Endothelial cell of umbilical vein (primary cell): ENCODE measurements around the gene HSD17B2. TPM values are rescaled to one million over a fixed set of nuclear protein-coding genes. Genes with fewer than 3 reads are reported as not detected.

ENCODE experiments used
- BruUV-seq: library from RNA; stranded (reverse); fragments of 400-500 nt; replicated peaks from 2 replicates; lab custom pipeline; 2021; lab: Mats Ljungman, UMichigan
- CTCF ChIA-PET: fragments of 300-600, 350-600 bp; sonication (Branson Sonifier 250); formaldehyde crosslinking; loops from one replicate; lab custom pipeline; 2021; ENCODE audit warnings: antibody characterized with exemption, inconsistent platforms; lab: Charles Lee
- POLR2A ChIA-PET: fragments of 300-600, 350-600 bp; sonication (Branson Sonifier 250); formaldehyde crosslinking; loops from one replicate; lab custom pipeline; 2021; ENCODE audit warnings: antibody characterized with exemption, inconsistent platforms; lab: Charles Lee
- DNase-seq: peaks from one replicate; pipeline ENCODE4 v3.0.0-alpha.2; 2011; ENCODE audit warnings: low read depth, low spot score
- FAIRE-seq: peaks from 2 replicates; lab custom pipeline; 2011; peaks lifted over from hg19 to GRCh38; lab: Jason Lieb, UNC
- H2AFZ ChIP-seq: 2 replicates; pipeline ENCODE4 v1.6.0; 2012; ENCODE audit warnings: low read depth, low read length, control low read depth, inconsistent platforms
- H3K27ac ChIP-seq: 2 replicates; pipeline ENCODE4 v1.5.1; 2011; ENCODE audit warnings: low read depth, mild to moderate bottlenecking, control low read depth, low read length, moderate library complexity; ENCODE audit not compliant: insufficient read depth
- H3K27me3 ChIP-seq, 2 experiments: 2 replicates each; pipeline versions ENCODE4 v1.6.0 to v1.6.1; 2011; ENCODE audit warnings: low read length in 2 of 2, mixed read lengths in 1 of 2; ENCODE audit not compliant: control insufficient read depth in 2 of 2, insufficient read depth in 2 of 2
- H3K36me3 ChIP-seq, 2 experiments: 2 replicates in 1 of 2; 3 replicates in 1 of 2; pipeline ENCODE4 v1.5.1; 2011; ENCODE audit warnings: low read length in 2 of 2, mild to moderate bottlenecking in 1 of 2, moderate library complexity in 1 of 2; ENCODE audit not compliant: control insufficient read depth in 2 of 2, insufficient read depth in 2 of 2; ENCODE audit errors: extremely low read depth in 1 of 2
- H3K4me1 ChIP-seq: 3 replicates; pipeline ENCODE4 v1.5.1; 2011; ENCODE audit warnings: mild to moderate bottlenecking, low read length; ENCODE audit not compliant: control insufficient read depth, insufficient read depth; ENCODE audit errors: extremely low read depth
- H3K4me2 ChIP-seq: 2 replicates; pipeline ENCODE4 v1.6.1; 2011; ENCODE audit warnings: low read length, control low read depth, mixed read lengths; ENCODE audit not compliant: insufficient read depth
- H3K4me3 ChIP-seq, 3 experiments: fragments of 200-600 bp in 1 of 3; sonication (generic), shearing (Covaris generic) in 1 of 3; replicated peaks in 1 of 3; 2 replicates each; pipeline ENCODE4 v1.5.1; 2011 to 2016; ENCODE audit warnings: control low read depth in 3 of 3, low read length in 3 of 3, mild to moderate bottlenecking in 2 of 3, inconsistent platforms in 1 of 3, low read depth in 1 of 3, moderate library complexity in 1 of 3; ENCODE audit not compliant: insufficient read depth in 1 of 3
- H3K79me2 ChIP-seq: 2 replicates; pipeline ENCODE4 v1.6.0; 2012; ENCODE audit warnings: low read length, inconsistent platforms; ENCODE audit not compliant: control insufficient read depth, insufficient read depth
- H3K9ac ChIP-seq: replicated peaks from 2 replicates; pipeline ENCODE3; 2011; ENCODE audit warnings: low read length, control low read depth; ENCODE audit not compliant: insufficient read depth; ENCODE audit errors: extremely low read depth
- H3K9me1 ChIP-seq: replicated peaks from 3 replicates; pipeline ENCODE4 v1.6.0; 2011; ENCODE audit warnings: mild to moderate bottlenecking, low read length; ENCODE audit not compliant: control insufficient read depth, insufficient read depth; ENCODE audit errors: extremely low read depth
- H3K9me3 ChIP-seq: replicated peaks from 2 replicates; pipeline ENCODE4 v1.5.1; 2012; ENCODE audit warnings: low read length, inconsistent platforms; ENCODE audit not compliant: control insufficient read depth, insufficient read depth
- H4K20me1 ChIP-seq: replicated peaks from 2 replicates; pipeline ENCODE3; 2011; ENCODE audit warnings: mild to moderate bottlenecking, low read length; ENCODE audit not compliant: control insufficient read depth, insufficient read depth; ENCODE audit errors: extremely low read depth
- CTCF ChIP-seq, 2 donors: IDR thresholded peaks; 1 replicate in 1 of 2; 2 replicates in 1 of 2; pipeline ENCODE4 v1.5.1; 2011; ENCODE audit warnings: low read length in 2 of 2, mild to moderate bottlenecking in 2 of 2, moderate library complexity in 2 of 2, control low read depth in 1 of 2, inconsistent platforms in 1 of 2, low read depth in 1 of 2; ENCODE audit not compliant: insufficient read depth in 1 of 2; ENCODE audit errors: extremely low read depth in 1 of 2
- EZH2 ChIP-seq: IDR thresholded peaks from 2 replicates; pipeline ENCODE4 v1.6.1; 2012; ENCODE audit warnings: borderline replicate concordance, low read depth, mild to moderate bottlenecking, moderate library complexity, low read length, inconsistent platforms; ENCODE audit not compliant: severe bottlenecking
- FOS ChIP-seq: IDR thresholded peaks from 2 replicates; pipeline ENCODE4 v1.6.1; 2011; ENCODE audit warnings: mild to moderate bottlenecking, low read length, moderate library complexity, borderline replicate concordance; ENCODE audit not compliant: insufficient read depth
- GATA2 ChIP-seq: IDR thresholded peaks from 2 replicates; pipeline ENCODE4 v1.7.0; 2011; ENCODE audit warnings: low read depth, mild to moderate bottlenecking, moderate library complexity, mixed read lengths, low read length; ENCODE audit not compliant: insufficient read length, insufficient read depth
- JUN ChIP-seq: IDR thresholded peaks from 2 replicates; pipeline ENCODE4 v1.6.1; 2011; ENCODE audit warnings: borderline replicate concordance, low read depth; ENCODE audit not compliant: insufficient read length, insufficient read depth
- MAX ChIP-seq: IDR thresholded peaks from 2 replicates; pipeline ENCODE4 v1.6.1; 2011; ENCODE audit not compliant: insufficient read depth, insufficient read length
- MYC ChIP-seq: IDR thresholded peaks from one replicate; pipeline ENCODE4 v1.6.1; 2011; ENCODE audit warnings: mild to moderate bottlenecking, low read depth, low read length
- POLR2A ChIP-seq: IDR thresholded peaks from 2 replicates; pipeline ENCODE4 v1.6.1; 2012; ENCODE audit warnings: low read depth, mild to moderate bottlenecking, control low read depth, low read length
- POLR2AphosphoS5 ChIP-seq: IDR thresholded peaks from 2 replicates; pipeline ENCODE4 v1.6.1; 2012; ENCODE audit warnings: low read depth, mild to moderate bottlenecking, control low read depth, low read length, moderate library complexity; ENCODE audit not compliant: insufficient read depth
- dilution Hi-C: fragments of 300-500 bp; cut with MboI; formaldehyde crosslinking; loops from one replicate; pipeline ENCODE4 v1.15.0; 2019; ENCODE audit warnings: low sequenced_read_pairs; ENCODE audit not compliant: extremely low pct_ligation_motif_present
- intact Hi-C: fragments of 100-400 bp; cut with micrococcal nuclease; formaldehyde crosslinking; loops from one replicate; pipeline ENCODE4 v1.10.0; 2022
- polyA plus RNA-seq, 4 experiments: library from polyadenylated mRNA; depleted of rRNA in 3 of 4; stranded (reverse) in 3 of 4; unstranded in 1 of 4; fragments of >200 nt; gene quantifications; 2 replicates each; pipeline versions ENCODE4 v1.2.1 to v1.2.3, GENCODE V29; 2011 to 2012; ENCODE audit warnings: missing spikeins in 1 of 4
- total RNA-seq: library from RNA; stranded (reverse); gene quantifications from 2 replicates; pipeline ENCODE4 v1.2.3, GENCODE V29; 2021

The HSD17B2 gene
- total and polyA plus RNA-seq, 2 donors (not counting 3 experiments of a cell fraction or from before 2014, with no cell fraction given) = 1.2 to 4.5 TPM

- no peaks in the 10 kb centered on the region for H3K79me2 ChIP-seq
- dilution Hi-C loops (no loop called here), intact Hi-C loops (loop anchor here (2.0 kb wide), 1 partner anchor 33 kb away; no protein-coding TSS in a partner anchor)
- POLR2A ChIA-PET = no interaction called here
- H3K4me1 ChIP-seq = no peaks in the 10 kb centered on the region
- FAIRE-seq (no peak), DNase-seq (no peak)
- no TSS peak for BruUV-seq
- no peak overlapping the region for H2AFZ ChIP-seq
- CTCF ChIA-PET = interaction anchor here (3.2 to 4.4 kb wide), 2 partner anchors 122 to 167 kb away, joined by 19 to 77 read pairs; no protein-coding TSS in a partner anchor
- no peaks in the 10 kb centered on the region for H3K36me3 ChIP-seq
- no peak overlapping the region for H3K4me2 ChIP-seq
- H3K9me3 ChIP-seq = no peaks in the 10 kb centered on the region
- H3K27ac ChIP-seq = no peak overlapping the region
- H3K9ac ChIP-seq = no peak overlapping the region
- H3K27me3 ChIP-seq = peaks cover 11 to 20% of the 10 kb centered on the region in 2 experiments
- no peaks in the 10 kb centered on the region for H4K20me1 ChIP-seq
- no peaks in the 10 kb centered on the region for H3K9me1 ChIP-seq
- TF ChIP-seq POLR2AphosphoS5 (no peak), JUN (no peak), POLR2A (no peak), GATA2 (no peak), MAX (no peak), FOS (no peak), MYC (no peak), CTCF (IDR thresholded peaks at IDR 0.05; ENCODE audit: extremely low read depth in 1 of 2, insufficient read depth in 1 of 2, low read depth in 1 of 2, low read length in 2 of 2) (no peak), EZH2 (no peak)
- no peak overlapping the region for H3K4me3 ChIP-seq
Measured at GRCh38 chr16:82063456-82064082, 28.5 kb downstream of the HSD17B2 start.
